PC-9 (cell line): ENCODE measurements around the gene B3GNT7.
"Not testable (repeated sequence)": the region's sequence is repeated elsewhere in the genome, so short reads cannot be mapped to it uniquely, and the experiment has no call there.

Experiments used
- CTCF ChIP-seq: fragments of 200-600 bp; sonication (generic); conservative IDR thresholded peaks from 2 replicates; pipeline ENCODE4 v1.6.1; 2017; ENCODE audit warnings: mixed run types, antibody characterized with exemption, mild to moderate bottlenecking, moderate library complexity
- EZH2 ChIP-seq: fragments of 200-600 bp; sonication (generic); IDR thresholded peaks from 2 replicates; pipeline ENCODE4 v1.8.0; 2017; ENCODE audit warnings: antibody characterized with exemption, low read depth

- not testable (repeated sequence) for TF ChIP-seq CTCF, EZH2
Measured at GRCh38 chr2:231407686-231408085, 12.2 kb downstream of the B3GNT7 start.
